GM12878 (cell line): ENCODE data around the gene DCAF5. TPM values are rescaled to one million over a fixed set of nuclear protein-coding genes. Genes with fewer than 3 reads are reported as not detected.
A peak's percentile ranks its signal among the peaks of the same experiment; 100 is the strongest.

Experiments
- ATAC-seq: fragments of 200-7000 bp; cut with Tn5 transposase; 3 replicates; pipeline ENCODE4 v1.9.1; 2020; ENCODE audit warnings: mild to moderate bottlenecking, moderate library complexity
- BruUV-seq: library from RNA; stranded (reverse); fragments of 400-500 nt; replicated peaks from 2 replicates; lab custom pipeline; 2021; lab: Mats Ljungman, UMichigan
- CTCF ChIA-PET: fragments of 300-600 bp; sonication (Branson Sonifier 250); formaldehyde crosslinking; extraction: SDS; loops from one replicate; lab custom pipeline; 2021; ENCODE audit warnings: inconsistent platforms; lab: Yijun Ruan, JAX
- POLR2A ChIA-PET: fragments of 350-600 bp; formaldehyde crosslinking; extraction: SDS; loops from one replicate; lab custom pipeline; 2021; ENCODE audit warnings: inconsistent platforms; lab: Charles Lee
- RAD21 ChIA-PET: fragments of 300-600 bp; sonication (Branson Sonifier 250); formaldehyde crosslinking; loops from one replicate; lab custom pipeline; 2023; ENCODE audit warnings: antibody characterized with exemption; ENCODE audit not compliant: unreplicated experiment; lab: Charles Lee
- SMC1A ChIA-PET: fragments of 300-600 bp; sonication (Branson Sonifier 250); formaldehyde crosslinking; loops from one replicate; lab custom pipeline; 2023; ENCODE audit not compliant: unreplicated experiment, uncharacterized antibody; lab: Charles Lee
- DNase-seq: peaks from one replicate; pipeline ENCODE4 v3.0.0-alpha.2; 2011; ENCODE audit warnings: low read depth, low spot score
- FAIRE-seq: peaks from 3 replicates; lab custom pipeline; 2011; peaks lifted over from hg19 to GRCh38; lab: Jason Lieb, UNC
- H2AFZ ChIP-seq: 2 replicates; pipeline ENCODE4 v1.6.0; 2011; ENCODE audit warnings: low read depth, low read length, control low read depth; ENCODE audit not compliant: control insufficient read depth
- H3K27ac ChIP-seq: 2 replicates; pipeline ENCODE4 v1.5.1; 2011; ENCODE audit warnings: control low read depth; ENCODE audit not compliant: control insufficient read depth, insufficient read depth
- H3K27me3 ChIP-seq, 2 experiments: replicated peaks in 1 of 2; 2 replicates each; pipeline versions ENCODE4 v1.6.0 to v1.6.1; 2011; ENCODE audit warnings: low read length in 1 of 2; ENCODE audit not compliant: control insufficient read depth in 2 of 2, insufficient read depth in 2 of 2
- H3K36me3 ChIP-seq, 2 experiments: 2 replicates each; pipeline ENCODE4 v1.5.1; 2011; ENCODE audit warnings: low read length in 1 of 2; ENCODE audit not compliant: control insufficient read depth in 2 of 2, insufficient read depth in 2 of 2
- H3K4me1 ChIP-seq: 2 replicates; pipeline ENCODE4 v1.6.1; 2011; ENCODE audit warnings: mild to moderate bottlenecking, low read length, moderate library complexity, mixed read lengths; ENCODE audit not compliant: control insufficient read depth, insufficient read depth
- H3K4me2 ChIP-seq: 2 replicates; pipeline ENCODE4 v1.6.0; 2011; ENCODE audit warnings: control low read depth; ENCODE audit not compliant: control insufficient read depth, insufficient read depth
- H3K4me3 ChIP-seq: fragments of 200-600 bp; sonication (generic); 2 replicates; pipeline ENCODE4 v1.5.1; 2016
- H3K79me2 ChIP-seq: 2 replicates; pipeline ENCODE4 v1.6.0; 2011; ENCODE audit warnings: low read length; ENCODE audit not compliant: control insufficient read depth, insufficient read depth
- H3K9ac ChIP-seq: 2 replicates; pipeline ENCODE4 v1.8.0; 2011; ENCODE audit warnings: low read length, control low read depth, mixed read lengths; ENCODE audit not compliant: control insufficient read depth, insufficient read depth
- H3K9me3 ChIP-seq: replicated peaks from 3 replicates; pipeline ENCODE4 v1.5.1; 2011; ENCODE audit warnings: mild to moderate bottlenecking, low read length; ENCODE audit not compliant: control insufficient read depth, insufficient read depth
- H4K20me1 ChIP-seq: 2 replicates; pipeline ENCODE4 v1.6.0; 2011; ENCODE audit not compliant: control insufficient read depth, insufficient read depth
- BACH1 ChIP-seq: fragments of 450-650 bp; IDR thresholded peaks from 2 replicates; pipeline ENCODE4 v1.6.1; 2017; ENCODE audit warnings: mild to moderate bottlenecking, borderline replicate concordance
- KAT2A ChIP-seq: conservative IDR thresholded peaks from 2 replicates; pipeline ENCODE4 v1.6.1; 2011; ENCODE audit warnings: low read depth, low read length; ENCODE audit not compliant: control insufficient read depth
- PAX5 ChIP-seq: IDR thresholded peaks from 2 replicates; pipeline ENCODE4 v1.6.1; 2011; ENCODE audit warnings: low read depth, low read length, borderline replicate concordance
- SMC3 ChIP-seq: IDR thresholded peaks from 2 replicates; pipeline ENCODE4 v1.6.1; 2011; ENCODE audit warnings: low read length, improper control_type of control experiment, borderline replicate concordance
- STAT1 ChIP-seq: fragments of 450-650 bp; conservative IDR thresholded peaks from 2 replicates; pipeline ENCODE4 v1.6.1; 2014; ENCODE audit warnings: antibody characterized with exemption, mild to moderate bottlenecking
- TCF7 ChIP-seq: IDR thresholded peaks from 2 replicates; pipeline ENCODE4 v1.6.1; 2014; ENCODE audit warnings: antibody characterized with exemption, borderline replicate concordance
- WGBS: methylation state at CpG from one replicate; pipeline ENCODE4 v1.1.6; 2016; ENCODE audit warnings: low lambda C conversion rate; ENCODE audit not compliant: insufficient replicate concordance, insufficient coverage; ENCODE audit errors: missing lambda C conversion rate; 5-methylcytosine and 5-hydroxymethylcytosine counted together
- in situ Hi-C: fragments of 300-500 bp; cut with MboI; formaldehyde crosslinking; loops from 9 replicates; pipeline ENCODE4 v1.14.3; 2018; ENCODE audit warnings: mixed read lengths
- intact Hi-C: fragments of 100-400 bp; cut with micrococcal nuclease; formaldehyde crosslinking; loops from one replicate; pipeline ENCODE4 v1.14.2; 2022; ENCODE audit not compliant: unreplicated experiment
- polyA plus RNA-seq, 11 experiments: library from polyadenylated mRNA; depleted of rRNA in 4 of 11; unstranded in 6 of 11; stranded (reverse) in 5 of 11; fragments of >200 nt; fragmentation: Nextera tagmentation in 4 of 11; fragmentation: Illumina TruSeq in 1 of 11; extraction: Ambion mirVana in 4 of 11; extraction: Trizol in 1 of 11; gene quantifications; 1 replicate in 1 of 11; 2 replicates in 10 of 11; pipeline versions ENCODE4 v1.2.1 to v1.2.3, GENCODE V29; 2011 to 2016; ENCODE audit warnings: inconsistent platforms in 2 of 11, missing spikeins in 2 of 11, low read depth in 1 of 11
- total RNA-seq, 4 experiments: library from RNA; depleted of rRNA in 3 of 4; stranded (reverse); fragments of >200 nt in 3 of 4; fragmentation: Illumina TruSeq in 1 of 4; extraction: Trizol in 1 of 4; gene quantifications; 2 replicates each; pipeline versions ENCODE4 v1.2.1 to v1.2.3, GENCODE V29; 2013 to 2021
- TF ChIP-seq, protein P1 (sequence below): IDR thresholded peaks from 2 replicates; pipeline ENCODE4 v1.6.1; 2012; ENCODE audit warnings: low read depth, low read length, improper control_type of control experiment
- TF ChIP-seq, protein P2 (sequence below): IDR thresholded peaks from 2 replicates; pipeline ENCODE4 v1.6.1; 2011; ENCODE audit warnings: borderline replicate concordance, low read depth, mild to moderate bottlenecking, moderate library complexity, low read length; ENCODE audit not compliant: insufficient read depth, poor library complexity, severe bottlenecking

Gene DCAF5
- total and polyA plus RNA-seq, 10 of the 15 experiments (the other 5 are each of a cell fraction or from before 2014, with no cell fraction given) = 6.8 to 38.1 (median 19.1) TPM

DNA sequence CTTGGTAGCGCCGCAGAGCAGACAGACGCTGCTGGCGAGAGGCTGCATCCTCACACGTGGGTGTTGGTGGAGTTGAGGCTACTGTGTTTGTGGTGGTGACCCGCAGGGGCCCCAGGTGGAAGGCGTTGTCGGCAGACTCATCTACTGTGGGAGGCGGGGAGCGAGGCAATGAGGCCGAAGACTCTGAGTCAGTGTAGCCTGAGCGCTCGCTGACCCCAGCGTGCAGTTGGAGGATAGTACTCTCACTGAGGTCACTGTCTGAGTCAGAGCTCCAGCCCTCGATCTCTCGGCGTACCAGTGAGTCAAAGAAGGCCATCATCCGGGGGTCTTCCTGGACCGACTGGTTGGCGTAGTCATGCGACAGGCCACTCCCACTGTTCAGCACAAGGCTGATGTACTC is 97.8 kb downstream of the DCAF5 start:
- no peak overlapping the region for H2AFZ ChIP-seq
- ATAC-seq (no peak), DNase-seq (no peak), FAIRE-seq (no peak)
- no TSS peak for BruUV-seq
- no peaks in the 10 kb centered on the region for H3K4me1 ChIP-seq
- no peaks in the 10 kb centered on the region for H3K27me3 ChIP-seq
- POLR2A ChIA-PET = no interaction called here
- H3K9ac ChIP-seq = no peak overlapping the region
- RAD21 ChIA-PET = no interaction called here
- peaks cover 16 to 26% of the 10 kb centered on the region in 2 experiments; a peak in 3 of 4 replicates for H3K36me3 ChIP-seq
- no peaks in the 10 kb centered on the region for H3K79me2 ChIP-seq
- SMC1A ChIA-PET = interaction anchor here (1.0 kb wide), 1 partner anchor 143 kb away, joined by 3 read pairs; no protein-coding TSS in a partner anchor
- H3K4me2 ChIP-seq = no peak overlapping the region
- H4K20me1 ChIP-seq = no peaks in the 10 kb centered on the region
- no peak overlapping the region for H3K4me3 ChIP-seq
- CTCF ChIA-PET = no interaction called here
- no peaks in the 10 kb centered on the region for H3K9me3 ChIP-seq
- intact Hi-C loops = no loop called here
- WGBS = 99% methylated on average over 21 of the region's 21 CpGs
- in situ Hi-C loops = no loop called here
- TF ChIP-seq TCF7 (no peak), PAX5 (no peak), KAT2A (no peak), SMC3 (no peak), STAT1 (no peak), BACH1 (no peak)
- TF ChIP-seq, protein P1, sequence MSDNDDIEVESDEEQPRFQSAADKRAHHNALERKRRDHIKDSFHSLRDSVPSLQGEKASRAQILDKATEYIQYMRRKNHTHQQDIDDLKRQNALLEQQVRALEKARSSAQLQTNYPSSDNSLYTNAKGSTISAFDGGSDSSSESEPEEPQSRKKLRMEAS = no peak
- TF ChIP-seq, protein P2, sequence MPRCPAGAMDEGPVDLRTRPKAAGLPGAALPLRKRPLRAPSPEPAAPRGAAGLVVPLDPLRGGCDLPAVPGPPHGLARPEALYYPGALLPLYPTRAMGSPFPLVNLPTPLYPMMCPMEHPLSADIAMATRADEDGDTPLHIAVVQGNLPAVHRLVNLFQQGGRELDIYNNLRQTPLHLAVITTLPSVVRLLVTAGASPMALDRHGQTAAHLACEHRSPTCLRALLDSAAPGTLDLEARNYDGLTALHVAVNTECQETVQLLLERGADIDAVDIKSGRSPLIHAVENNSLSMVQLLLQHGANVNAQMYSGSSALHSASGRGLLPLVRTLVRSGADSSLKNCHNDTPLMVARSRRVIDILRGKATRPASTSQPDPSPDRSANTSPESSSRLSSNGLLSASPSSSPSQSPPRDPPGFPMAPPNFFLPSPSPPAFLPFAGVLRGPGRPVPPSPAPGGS = peak; percentile 25
- no peak overlapping the region for H3K27ac ChIP-seq
